ENCODE data around the gene ATG7.
"Not testable (repeated sequence)": the region's sequence is repeated elsewhere in the genome, so short reads cannot be mapped to it uniquely, and the experiment has no call there.

The ATG7 gene

DNA sequence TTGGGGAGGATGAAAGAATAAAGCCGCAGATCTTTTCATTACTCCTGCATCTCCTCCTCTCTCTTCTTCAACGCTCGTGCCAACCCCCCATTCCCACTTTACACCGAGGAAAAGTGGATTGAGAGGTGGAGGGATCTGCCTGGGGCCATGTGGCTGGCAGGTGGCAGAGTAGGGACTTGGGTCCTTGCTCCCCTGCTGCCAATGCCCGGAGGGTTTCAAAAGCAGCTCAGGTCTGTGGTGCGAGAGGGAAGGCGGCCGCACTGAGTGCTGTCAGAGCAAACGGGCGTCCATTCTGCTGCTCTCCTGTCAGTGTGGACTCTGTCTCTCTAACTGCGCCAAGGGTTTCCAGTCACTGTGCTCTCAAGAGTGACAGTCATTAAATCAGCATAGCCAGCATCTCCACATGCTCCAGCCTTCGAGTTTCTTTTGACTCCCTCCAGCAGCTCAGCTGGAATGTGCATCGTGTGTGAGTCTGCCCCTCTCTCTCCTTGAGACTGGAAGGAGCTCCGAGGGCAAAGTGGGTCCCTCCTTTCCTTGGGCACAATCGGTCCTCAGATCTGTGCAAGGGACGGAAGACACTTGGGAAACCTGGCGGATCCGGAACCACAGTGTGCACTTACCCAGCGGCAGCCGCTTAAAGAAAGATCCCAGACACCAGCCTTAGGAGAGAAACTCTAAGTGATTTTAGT is 302.9 kb downstream of the ATG7 start:
- no peak for DNase-seq

DNA sequence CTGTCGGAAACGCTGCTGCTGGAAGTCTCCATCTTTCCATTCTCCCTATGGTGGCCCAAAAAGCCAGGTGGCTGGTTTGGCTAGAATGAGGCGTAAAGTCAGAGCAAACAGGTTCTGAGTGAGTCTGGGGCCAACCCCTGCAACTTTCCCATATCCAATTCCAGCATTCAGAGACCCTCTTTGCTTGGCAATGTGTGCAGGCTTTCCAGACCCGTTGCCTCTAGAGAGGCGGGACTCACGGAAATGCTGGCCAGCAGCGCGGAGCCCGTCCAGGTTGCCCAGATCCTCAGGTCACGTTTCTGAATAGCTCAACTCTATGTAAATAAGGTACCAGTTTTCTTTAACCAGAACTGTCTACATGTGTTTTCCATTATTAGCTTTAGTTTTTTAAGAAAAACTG is 303.5 kb downstream of the ATG7 start:
- DNase-seq, result no peak

- DNase-seq, result no peak
These were observed 304.3 kb downstream of the ATG7 start for GRCh38 chr3:11576453-11576852.

- no peak for DNase-seq
These were observed 306.0 kb downstream of the ATG7 start for GRCh38 chr3:11578169-11578568.

- DNase-seq, result no peak
These were observed 308.4 kb downstream of the ATG7 start for GRCh38 chr3:11580645-11581044.

- DNase-seq, result no peak
These were observed 309.3 kb downstream of the ATG7 start for GRCh38 chr3:11581237-11582190.

GRCh38 chr3:11582191-11582968 is 310.2 kb downstream of the ATG7 start:
- no peak for DNase-seq

DNA sequence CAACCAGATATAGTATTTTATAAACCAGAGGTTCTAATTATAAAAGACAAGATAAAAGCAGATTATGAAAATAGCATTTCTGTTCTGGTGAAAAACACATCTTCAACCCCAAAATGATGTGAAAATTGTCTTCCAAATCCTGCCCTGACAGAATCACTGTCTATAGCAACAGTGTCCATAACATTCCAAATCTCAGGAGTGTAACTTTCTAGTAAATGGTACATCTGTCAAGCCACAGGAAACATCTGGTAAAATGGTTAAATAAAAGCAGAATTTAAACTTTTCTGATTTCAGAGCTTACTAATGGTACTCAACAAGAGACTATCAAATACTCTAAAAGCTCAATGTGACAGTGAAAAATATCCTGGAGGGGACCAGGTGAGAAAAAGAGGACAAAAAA is 311.0 kb downstream of the ATG7 start:
- no peak for DNase-seq

DNA sequence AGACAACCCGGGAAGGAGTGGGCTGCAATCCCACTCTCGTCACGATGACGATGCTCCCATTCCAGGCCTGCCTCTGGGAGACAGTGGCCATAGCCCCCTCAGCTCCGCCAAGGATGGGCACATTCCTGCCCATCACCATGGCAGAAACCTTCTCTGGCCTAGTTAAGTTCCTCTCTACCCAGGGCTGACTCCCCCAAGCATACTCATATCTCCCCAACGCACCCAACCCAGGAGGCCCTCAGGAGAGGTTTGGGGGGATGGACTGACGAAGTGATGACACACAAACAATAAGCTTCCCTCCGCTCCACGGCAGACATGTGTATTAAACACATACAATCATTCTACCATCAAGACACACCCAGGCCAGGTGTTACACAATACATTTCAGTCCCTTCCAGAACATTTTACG is 311.4 kb downstream of the ATG7 start:
- no peak for DNase-seq

- no peak for DNase-seq
These were observed 312.4 kb downstream of the ATG7 start for GRCh38 chr3:11584570-11584969.

- no peak for DNase-seq
These were observed 315.6 kb downstream of the ATG7 start for GRCh38 chr3:11587766-11588165.

DNA sequence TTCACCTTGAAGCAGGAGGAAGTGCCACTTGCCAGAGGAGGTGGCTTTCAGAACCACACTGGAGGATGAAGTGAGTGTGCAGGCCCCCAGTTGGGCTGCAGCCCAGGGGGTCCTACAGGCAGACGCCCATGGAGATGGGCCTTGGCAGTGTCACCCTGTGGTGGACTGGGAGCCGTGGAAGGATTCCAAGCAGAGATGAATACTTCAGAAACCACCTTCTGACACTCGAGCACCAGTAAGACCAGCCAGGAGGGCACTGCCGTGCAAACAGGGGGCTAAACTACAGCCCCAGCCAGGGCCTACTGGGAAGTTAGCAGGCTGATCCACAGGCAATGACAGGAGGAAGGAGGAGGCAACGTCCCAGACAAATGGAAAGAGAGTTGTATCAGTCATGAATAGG is 316.1 kb downstream of the ATG7 start:
- DNase-seq, result no peak

DNA sequence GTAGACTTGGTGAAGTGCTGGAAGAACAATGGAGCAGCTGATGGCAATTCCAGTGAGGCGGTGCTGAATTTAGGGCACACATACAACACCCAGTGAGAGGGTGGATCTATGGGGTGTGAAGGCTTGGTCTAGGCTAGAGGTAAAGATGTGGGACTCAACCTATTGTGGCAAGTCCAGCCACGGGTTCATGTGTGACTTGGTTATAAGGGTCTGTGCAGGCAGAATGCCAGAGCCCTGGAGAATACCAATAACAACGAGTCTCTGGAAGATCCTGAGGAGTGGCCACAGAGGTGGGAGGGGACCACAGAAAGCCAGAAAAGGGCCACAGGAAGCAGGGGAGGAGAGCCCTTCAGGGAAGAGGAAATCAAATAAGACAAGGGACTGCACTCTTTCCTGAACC is 316.6 kb downstream of the ATG7 start:
- DNase-seq, result no peak

DNA sequence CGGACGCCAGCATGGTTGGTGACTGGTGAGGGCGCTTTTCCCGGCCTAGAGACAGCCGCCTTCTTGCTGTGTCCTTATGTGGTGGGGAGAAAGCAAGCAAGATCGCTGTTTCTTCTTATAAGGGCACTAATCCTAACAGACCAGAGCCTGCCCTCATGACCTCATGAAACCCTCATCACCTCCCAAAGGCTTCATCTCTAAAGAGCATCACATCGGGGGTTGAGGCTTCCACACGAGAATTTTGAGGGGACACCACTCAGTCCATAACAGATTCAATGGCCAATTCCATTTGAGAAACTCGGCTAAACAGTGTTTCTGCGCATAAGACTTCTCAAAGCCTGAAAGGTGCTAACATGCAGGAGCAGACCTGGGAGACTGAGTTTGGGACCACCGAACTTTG is 317.5 kb downstream of the ATG7 start:
- DNase-seq, result no peak

DNA sequence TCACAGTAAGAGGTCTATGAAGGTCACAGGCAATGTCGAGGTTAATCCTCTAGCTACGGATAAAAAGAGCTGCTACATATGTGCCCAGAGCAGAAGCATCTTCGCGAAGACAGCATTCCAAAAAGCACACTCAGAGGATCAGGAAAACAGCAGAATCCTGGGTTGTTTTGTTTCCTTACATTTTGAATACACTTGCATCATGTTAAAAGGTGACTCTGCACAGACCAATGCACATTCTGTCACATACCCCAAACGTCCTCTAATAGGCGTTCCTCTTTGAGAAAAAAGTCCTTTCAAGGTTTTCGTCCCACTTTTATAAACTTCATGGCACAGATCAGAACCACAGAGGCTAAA is 318.8 kb downstream of the ATG7 start:
- DNase-seq, result no peak

DNA sequence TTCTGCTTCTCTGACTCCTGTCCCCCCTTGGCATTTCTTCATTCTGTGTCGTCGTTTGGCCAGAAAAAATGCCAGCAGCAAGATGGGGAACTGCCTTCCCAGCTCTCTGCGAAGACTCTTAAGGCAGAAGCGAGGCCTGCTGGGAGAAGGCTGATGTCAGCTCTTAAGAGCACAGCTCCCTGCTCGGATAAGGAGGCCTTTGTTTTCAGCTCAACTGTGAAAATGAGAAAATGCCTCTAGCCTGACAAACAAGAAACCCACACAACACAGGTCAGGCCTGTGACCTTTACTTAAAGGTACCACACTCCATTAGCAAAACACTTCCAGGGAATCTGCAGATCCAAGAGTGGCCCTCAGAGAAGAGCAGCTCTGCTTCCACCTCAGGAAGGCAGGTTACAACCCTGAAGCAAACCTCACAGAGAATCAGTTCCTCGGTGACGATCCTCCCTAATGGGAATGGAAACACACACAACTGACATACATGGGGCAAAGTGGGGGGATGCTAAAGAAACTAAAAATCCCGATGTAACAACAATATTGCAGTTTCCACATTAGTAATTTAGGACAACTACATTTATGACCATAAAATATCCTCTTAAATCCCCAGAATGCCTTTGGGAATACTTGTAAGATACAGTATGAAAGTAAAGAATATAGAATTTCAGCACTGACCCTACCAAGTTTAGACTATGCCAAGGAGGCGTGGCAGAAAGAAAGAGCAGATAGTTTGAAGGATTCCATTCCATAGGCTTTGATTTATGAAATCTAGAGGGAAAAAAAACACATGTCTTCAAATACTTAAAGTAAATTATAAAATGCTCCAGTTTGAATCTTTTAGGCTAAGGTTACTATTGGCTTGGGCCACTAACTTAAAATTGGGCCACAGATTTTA is 319.4 kb downstream of the ATG7 start:
- DNase-seq, result no peak

- no peak for DNase-seq
These were observed 320.5 kb downstream of the ATG7 start for GRCh38 chr3:11592445-11593298.

- no peak for DNase-seq
These were observed 321.3 kb downstream of the ATG7 start for GRCh38 chr3:11593318-11594034.

- not testable (repeated sequence) for DNase-seq
These were observed 322.8 kb downstream of the ATG7 start for GRCh38 chr3:11595024-11595423.

- no peak for DNase-seq
These were observed 324.2 kb downstream of the ATG7 start for GRCh38 chr3:11596387-11596786.

Measured in activated CD4-positive, alpha-beta T cell treated with anti-CD3 and anti-CD28 coated beads, Interleukin-2, amount 50 U/mL, for 4 hours (primary cell).